Stimulated activated CD4-positive, alpha-beta T cell treated with anti-CD3 and anti-CD28 coated beads, TNF-alpha, amount 100 ng/mL, for 4 hours (primary cell): ENCODE measurements around the gene SPSB2.
"Not testable (repeated sequence)": the region's sequence is repeated elsewhere in the genome, so short reads cannot be mapped to it uniquely, and the experiment has no call there.

Experiments
- DNase-seq, 3 experiments: peaks; one replicate each; pipeline ENCODE4 v3.0.0-alpha.2; 2020; ENCODE audit warnings: low read depth in 3 of 3

SPSB2 gene

DNA sequence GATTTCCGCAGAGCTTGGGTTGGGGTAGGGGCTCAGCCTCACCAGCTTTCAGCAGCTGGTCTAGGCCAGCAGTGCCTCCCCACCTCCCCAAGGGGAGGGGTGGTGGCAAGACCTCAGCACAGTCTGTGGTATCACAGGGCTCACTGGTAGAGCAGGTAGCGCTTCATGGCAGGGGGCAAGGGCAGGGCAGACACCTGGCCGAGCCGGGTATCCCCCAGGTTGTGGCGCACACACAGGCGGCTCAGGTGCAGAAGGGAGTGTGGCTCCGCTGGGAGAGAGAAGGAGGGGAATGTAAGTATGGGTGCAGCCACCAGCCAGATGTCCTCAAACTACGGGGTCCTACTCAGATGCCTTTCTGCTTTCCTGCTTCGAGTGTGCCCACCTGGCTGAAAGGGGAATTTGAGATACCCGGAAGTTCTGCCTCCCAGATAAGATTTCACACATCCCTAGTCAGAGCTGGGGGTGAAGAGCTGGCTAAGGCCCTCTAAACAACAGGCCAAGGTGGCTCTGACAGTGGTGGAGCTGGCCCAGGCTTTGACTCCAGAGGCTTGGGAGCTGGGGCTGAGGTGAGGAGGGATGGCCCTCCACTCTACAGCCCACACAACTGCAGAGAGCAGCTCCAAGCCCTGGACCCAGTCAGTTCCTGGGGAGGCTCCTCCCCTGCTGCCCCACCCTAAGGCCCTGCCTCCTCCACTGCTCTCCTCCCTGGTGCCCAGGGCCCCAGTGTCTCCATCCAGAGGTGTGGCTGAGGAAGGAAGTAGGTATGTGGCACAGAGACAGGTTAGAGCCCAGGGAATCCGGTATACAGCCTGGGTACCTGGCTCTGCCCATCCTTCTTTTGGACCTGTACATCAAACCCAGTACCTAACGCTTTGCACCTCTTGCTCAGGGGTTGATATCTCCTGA is 1.8 kb downstream of the SPSB2 start:
- no peak for DNase-seq

GRCh38 chr12:6870304-6870703 is 2.8 kb downstream of the SPSB2 start:
- DNase-seq = not testable (repeated sequence)

DNA sequence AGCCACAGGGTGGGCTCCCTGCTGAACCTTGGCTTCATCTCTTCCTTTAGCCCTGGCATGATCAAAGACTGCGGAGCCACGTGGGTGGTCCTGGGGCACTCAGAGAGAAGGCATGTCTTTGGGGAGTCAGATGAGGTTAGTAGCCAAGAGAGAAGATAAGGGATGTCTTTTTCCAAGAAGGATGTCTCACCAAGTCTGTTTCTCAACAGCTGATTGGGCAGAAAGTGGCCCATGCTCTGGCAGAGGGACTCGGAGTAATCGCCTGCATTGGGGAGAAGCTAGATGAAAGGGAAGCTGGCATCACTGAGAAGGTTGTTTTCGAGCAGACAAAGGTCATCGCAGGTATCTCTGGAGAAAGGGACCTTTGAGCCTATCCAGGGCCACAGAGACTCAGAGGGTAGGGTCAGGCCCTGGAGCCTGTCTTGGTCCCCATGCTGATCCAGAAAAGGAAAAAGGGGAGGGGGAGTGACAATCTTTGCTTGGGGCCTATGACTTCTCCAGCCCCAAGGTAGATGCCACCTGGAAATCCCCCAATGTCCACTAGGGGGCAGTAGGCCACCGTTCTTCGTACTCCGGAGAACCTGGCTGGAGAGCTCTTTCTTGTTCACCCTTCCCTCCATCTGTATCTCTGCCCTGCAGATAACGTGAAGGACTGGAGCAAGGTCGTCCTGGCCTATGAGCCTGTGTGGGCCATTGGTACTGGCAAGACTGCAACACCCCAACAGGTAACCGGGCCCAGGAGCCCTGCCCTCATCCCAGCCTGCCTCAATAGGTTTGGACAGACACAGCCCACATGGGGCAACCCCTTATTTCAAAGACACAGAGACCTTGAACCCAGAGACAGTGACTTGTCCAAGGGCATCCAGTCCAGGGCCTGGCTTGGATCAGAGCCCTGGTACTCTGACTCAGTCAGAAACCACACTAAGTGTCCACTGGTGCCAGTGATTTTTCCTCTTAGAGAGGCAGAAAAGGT is 3.8 kb downstream of the SPSB2 start:
- peak; percentile 65 to 77 (median 73) for DNase-seq

- DNase-seq = no peak
Measured at GRCh38 chr12:6868211-6869048, 4.7 kb downstream of the SPSB2 start.

DNA sequence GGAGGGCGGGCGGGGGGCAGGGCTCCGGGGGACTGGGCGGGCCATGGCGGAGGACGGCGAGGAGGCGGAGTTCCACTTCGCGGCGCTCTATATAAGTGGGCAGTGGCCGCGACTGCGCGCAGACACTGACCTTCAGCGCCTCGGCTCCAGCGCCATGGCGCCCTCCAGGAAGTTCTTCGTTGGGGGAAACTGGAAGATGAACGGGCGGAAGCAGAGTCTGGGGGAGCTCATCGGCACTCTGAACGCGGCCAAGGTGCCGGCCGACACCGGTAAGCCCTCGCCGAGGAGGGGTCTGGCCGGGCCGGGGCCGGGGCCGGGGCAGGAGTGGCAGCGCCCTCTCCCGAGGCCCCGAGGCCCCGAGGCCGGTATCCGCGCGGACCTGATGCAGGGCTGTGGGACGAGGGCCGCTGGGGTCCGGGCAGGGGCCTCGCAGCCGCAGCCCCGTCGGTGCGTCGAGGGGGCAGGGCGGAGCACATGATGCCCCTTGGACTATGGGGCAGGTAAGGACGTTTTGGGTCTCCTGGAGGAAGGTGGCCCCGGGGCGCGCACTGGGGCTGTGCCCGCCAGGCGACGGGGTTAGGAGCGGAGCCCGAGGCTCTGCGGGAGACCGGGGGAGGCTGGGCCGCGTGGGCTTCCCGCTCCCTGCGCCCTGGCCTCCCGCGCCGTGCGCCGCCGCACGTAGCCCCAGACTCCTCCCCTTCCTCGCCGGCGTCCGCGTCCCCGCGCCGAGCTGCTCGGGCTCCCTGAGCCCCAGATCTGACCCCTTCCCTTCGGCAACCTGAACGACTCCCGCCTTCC is 5.5 kb downstream of the SPSB2 start, which contains the start of gene TPI1:
TSS of gene TPI1 (plus strand) at position 119 of the 798 bp plus-strand sequence. CDS start at position 155, 36 bp downstream.
- DNase-seq = peak; percentile 67 to 83 (median 67)

DNA sequence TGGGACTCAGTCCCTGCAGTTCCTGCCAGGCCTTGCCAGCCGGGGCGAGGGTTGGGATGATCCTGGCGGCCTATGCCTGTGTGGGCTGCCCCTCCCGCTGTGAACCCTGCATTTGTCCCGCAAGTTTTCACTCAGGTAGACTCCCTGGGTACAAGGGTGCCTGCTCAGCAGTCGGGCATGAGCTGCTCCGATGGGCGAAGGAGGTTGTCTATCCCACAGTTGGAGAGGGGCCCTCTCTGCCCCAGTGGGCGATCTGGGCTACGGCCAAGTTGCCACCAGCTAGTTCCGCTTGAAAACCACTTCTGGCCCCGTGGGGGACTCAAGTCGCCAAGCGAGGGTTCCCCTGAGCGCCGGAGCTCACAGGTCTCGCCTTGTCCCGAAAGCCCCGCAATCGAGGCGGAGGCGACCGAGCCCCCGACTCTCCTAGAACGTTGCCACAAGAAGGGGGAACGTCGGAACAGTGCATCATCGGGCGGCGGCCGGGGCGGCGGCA is 6.1 kb downstream of the SPSB2 start:
- DNase-seq = no peak

- no peak for DNase-seq
Measured at GRCh38 chr12:6866163-6866919, 6.8 kb downstream of the SPSB2 start.

- not testable (repeated sequence) for DNase-seq
Measured at GRCh38 chr12:6865307-6865706, 7.8 kb downstream of the SPSB2 start.

- DNase-seq = no peak
Measured at GRCh38 chr12:6863586-6864321, 9.3 kb downstream of the SPSB2 start.

GRCh38 chr12:6863033-6863432 is 10.1 kb downstream of the SPSB2 start:
- no peak for DNase-seq

GRCh38 chr12:6861391-6861790 is 11.7 kb downstream of the SPSB2 start:
- no peak for DNase-seq

DNA sequence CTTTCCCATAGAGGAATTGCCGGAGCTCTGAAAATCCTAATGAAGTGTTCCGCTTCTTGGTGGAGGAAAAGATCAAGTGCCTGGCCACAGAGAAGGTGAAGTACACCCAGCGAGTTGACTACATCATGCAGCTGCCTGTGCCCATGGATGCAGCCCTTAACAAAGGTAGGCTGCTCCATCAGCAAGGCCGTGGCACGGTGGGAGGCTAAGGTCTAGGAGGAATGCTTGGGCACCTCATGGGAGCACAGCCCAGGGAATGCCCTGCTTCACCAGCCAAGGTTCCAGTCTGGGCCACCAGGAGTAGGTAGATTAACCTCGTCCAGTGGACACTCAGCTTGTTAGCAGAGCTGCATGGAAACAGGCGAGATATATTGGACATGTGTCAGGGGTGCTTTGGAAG is 12.2 kb downstream of the SPSB2 start:
- no peak for DNase-seq

- DNase-seq = no peak
Measured at GRCh38 chr12:6860116-6860515, 13.0 kb downstream of the SPSB2 start.

DNA sequence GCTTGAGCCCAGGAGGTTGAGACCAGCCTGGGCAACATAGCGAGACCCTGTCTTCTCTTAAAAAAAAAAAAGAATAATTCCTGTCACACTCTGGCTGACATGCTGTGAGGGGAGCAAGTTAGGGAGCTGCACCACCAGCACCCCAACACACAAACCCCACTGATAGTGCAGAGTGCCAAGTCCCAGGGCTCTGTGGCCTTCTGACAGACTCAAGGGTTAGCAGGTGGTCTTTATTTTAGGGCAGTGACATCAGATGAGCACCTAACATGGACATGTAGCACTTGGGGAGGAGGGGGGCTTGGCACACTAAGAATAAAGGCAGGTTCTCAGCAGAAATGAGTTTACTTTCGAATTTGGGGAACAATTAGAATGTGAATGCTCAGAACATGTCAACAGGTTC is 14.3 kb downstream of the SPSB2 start:
- DNase-seq = no peak

DNA sequence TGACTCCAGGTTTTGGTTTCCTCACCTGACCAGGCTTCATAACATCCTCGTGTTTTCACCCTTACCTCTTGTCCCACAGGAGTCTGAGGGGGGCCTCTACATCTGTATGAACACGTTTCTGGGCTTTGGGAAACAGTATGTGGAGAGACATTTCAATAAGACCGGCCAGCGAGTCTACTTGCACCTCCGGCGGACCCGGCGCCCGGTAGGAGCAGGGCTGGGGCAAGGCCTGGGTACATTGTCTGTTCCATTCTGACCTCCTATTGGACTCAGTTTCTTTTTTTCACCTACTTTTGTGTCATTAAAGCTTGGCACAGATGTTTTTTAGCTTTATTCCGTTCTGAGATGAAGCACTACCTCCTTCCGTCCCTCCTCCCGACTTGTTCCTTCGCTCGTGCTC is 17.8 kb downstream of the SPSB2 start:
- DNase-seq = no peak

DNA sequence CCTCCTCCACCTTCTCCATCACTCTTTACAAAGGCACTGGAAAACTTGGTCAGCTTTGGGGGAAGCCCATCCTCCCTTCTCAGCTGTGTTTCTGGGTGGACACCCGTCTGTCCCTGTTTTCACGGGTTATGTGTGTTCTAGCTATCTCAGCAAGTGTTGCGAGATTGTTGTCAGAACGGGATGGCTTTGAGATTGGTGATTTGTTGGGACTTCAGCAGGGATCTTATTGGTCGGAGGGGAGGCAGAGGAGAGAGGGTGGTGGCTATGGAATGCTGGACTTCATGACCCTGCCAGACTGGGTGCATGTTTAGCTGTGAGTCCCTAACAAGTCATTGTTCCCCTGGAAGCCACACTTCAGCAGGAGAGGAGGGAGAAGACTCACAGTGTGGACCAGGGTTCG is 19.1 kb downstream of the SPSB2 start:
- no peak for DNase-seq

GRCh38 chr12:6853626-6854025 is 19.5 kb downstream of the SPSB2 start:
- no peak for DNase-seq

DNA sequence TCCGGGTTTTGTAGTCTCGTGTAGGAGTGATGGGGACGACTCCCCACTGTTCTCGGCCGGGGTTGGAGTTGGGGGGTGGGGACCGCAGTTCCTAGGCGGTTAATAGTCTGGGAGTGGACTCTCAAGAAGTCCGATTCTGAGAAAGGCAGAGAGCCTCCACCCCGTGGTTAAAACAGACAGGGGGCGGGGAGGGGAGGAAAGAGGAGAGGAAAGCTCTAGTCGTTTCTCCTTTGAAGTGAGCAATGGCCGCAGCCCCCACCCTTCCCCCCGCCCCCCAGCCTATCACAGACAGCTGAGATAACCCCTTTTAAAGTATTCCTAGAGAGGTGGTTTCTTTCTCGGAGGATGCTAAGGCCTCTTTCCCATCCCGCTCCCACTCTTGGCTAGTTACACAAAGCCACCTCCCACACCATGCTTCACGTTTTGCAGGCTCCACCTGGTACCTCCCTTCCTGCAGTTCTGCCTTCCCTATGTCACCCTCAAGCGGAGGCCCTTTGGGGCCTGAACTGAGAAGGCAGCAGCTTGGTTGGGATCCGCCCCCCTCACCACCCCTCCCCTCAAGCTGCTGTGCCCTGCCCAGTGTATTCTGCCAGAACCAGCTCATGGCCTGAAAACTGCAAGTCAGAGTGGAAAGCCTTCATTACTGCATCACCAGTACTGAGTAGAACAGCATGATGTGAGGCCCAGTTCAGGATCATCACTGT is 20.3 kb downstream of the SPSB2 start:
- peak; percentile 31 to 56 (median 33) for DNase-seq
